Central memory CD8-positive, alpha-beta T cell (primary cell): ENCODE data around the gene MRPL28.
"Not testable (repeated sequence)": the region's sequence is repeated elsewhere in the genome, so short reads cannot be mapped to it uniquely, and the experiment has no call there.

Experiments used
- ATAC-seq: fragments of 150-1000 bp; cut with Tn5 transposase; replicated peaks from 2 replicates; pipeline ENCODE4 v1.10.0; 2022; ENCODE audit warnings: mild to moderate bottlenecking, moderate FRiP score, moderate number of reproducible peaks; ENCODE audit not compliant: poor library complexity, severe bottlenecking; ENCODE audit errors: extremely low read depth
- DNase-seq, 2 donors: peaks; one replicate each; pipeline ENCODE4 v3.0.0; 2021; ENCODE audit warnings: low spot score in 2 of 2
- H3K27ac Mint-ChIP-seq: one replicate; pipeline ENCODE4 v1.8.0; 2022; ENCODE audit warnings: low read depth, mild to moderate bottlenecking, moderate library complexity, mixed read lengths
- H3K27me3 Mint-ChIP-seq: one replicate; pipeline ENCODE4 v1.8.0; 2022; ENCODE audit warnings: mixed read lengths
- H3K36me3 Mint-ChIP-seq: one replicate; pipeline ENCODE4 v1.8.0; 2022; ENCODE audit warnings: mild to moderate bottlenecking, moderate library complexity, mixed read lengths; ENCODE audit not compliant: insufficient read depth
- H3K4me1 Mint-ChIP-seq: one replicate; pipeline ENCODE4 v1.8.0; 2022; ENCODE audit warnings: mixed read lengths
- H3K4me3 Mint-ChIP-seq: one replicate; pipeline ENCODE4 v1.8.0; 2022; ENCODE audit warnings: mild to moderate bottlenecking, moderate library complexity, mixed read lengths
- H3K9me3 Mint-ChIP-seq: one replicate; pipeline ENCODE4 v1.8.0; 2022; ENCODE audit warnings: mixed read lengths

MRPL28 gene

GRCh38 chr16:334164-334832 lies 36.0 kb downstream of the MRPL28 start:
- H3K27ac Mint-ChIP-seq, DNase-seq, H3K4me3 Mint-ChIP-seq, H3K36me3 Mint-ChIP-seq, ATAC-seq, H3K9me3 Mint-ChIP-seq, H3K27me3 Mint-ChIP-seq: not testable (repeated sequence)
- peaks cover 51% of the 10 kb centered on the region for H3K4me1 Mint-ChIP-seq

GRCh38 chr16:333406-334094 lies 36.8 kb downstream of the MRPL28 start:
- H3K27ac Mint-ChIP-seq, result no peak overlapping the region
- peaks cover 46% of the 10 kb centered on the region for H3K4me1 Mint-ChIP-seq
- peaks cover 9% of the 10 kb centered on the region for H3K36me3 Mint-ChIP-seq
- no peak overlapping the region for H3K4me3 Mint-ChIP-seq
- no peaks in the 10 kb centered on the region for H3K27me3 Mint-ChIP-seq
- H3K9me3 Mint-ChIP-seq, result no peaks in the 10 kb centered on the region
- DNase-seq, result no peak
- no peak for ATAC-seq

- peaks cover 51% of the 10 kb centered on the region for H3K4me1 Mint-ChIP-seq
- H3K27ac Mint-ChIP-seq, result peak overlapping the region; percentile 32
- H3K9me3 Mint-ChIP-seq, H3K27me3 Mint-ChIP-seq, H3K4me3 Mint-ChIP-seq, ATAC-seq, DNase-seq: not testable (repeated sequence)
- peaks cover 17% of the 10 kb centered on the region for H3K36me3 Mint-ChIP-seq
Observed at GRCh38 chr16:331181-331814, 39.0 kb downstream of the MRPL28 start.

- H3K36me3 Mint-ChIP-seq, result peaks cover 18% of the 10 kb centered on the region
- ATAC-seq (no peak), DNase-seq (no peak)
- no peaks in the 10 kb centered on the region for H3K9me3 Mint-ChIP-seq
- H3K27ac Mint-ChIP-seq, result peak overlapping the region; percentile 75
- no peak overlapping the region for H3K4me3 Mint-ChIP-seq
- H3K4me1 Mint-ChIP-seq, result peaks cover 47% of the 10 kb centered on the region
- no peaks in the 10 kb centered on the region for H3K27me3 Mint-ChIP-seq
Observed at GRCh38 chr16:330741-331140, 39.6 kb downstream of the MRPL28 start.

- peak overlapping the region; percentile 84 for H3K27ac Mint-ChIP-seq
- peaks cover 21% of the 10 kb centered on the region for H3K36me3 Mint-ChIP-seq
- H3K9me3 Mint-ChIP-seq, result no peaks in the 10 kb centered on the region
- ATAC-seq (no peak), DNase-seq (no peak)
- H3K27me3 Mint-ChIP-seq, result no peaks in the 10 kb centered on the region
- H3K4me3 Mint-ChIP-seq, result peak overlapping the region; percentile 62
- peaks cover 52% of the 10 kb centered on the region for H3K4me1 Mint-ChIP-seq
Observed at GRCh38 chr16:325375-326145, 44.8 kb downstream of the MRPL28 start.

- Mint-ChIP-seq H3K27me3 (no peaks in the 10 kb centered on the region), H3K36me3 (peaks cover 19% of the 10 kb centered on the region), H3K27ac (peak overlapping the region; percentile 84), H3K4me3 (peak overlapping the region; percentile 62), H3K9me3 (no peaks in the 10 kb centered on the region), H3K4me1 (peaks cover 51% of the 10 kb centered on the region)
- DNase-seq (peak; percentile 73 to 82), ATAC-seq (peak; percentile 62)
Observed at GRCh38 chr16:324451-325334, 45.6 kb downstream of the MRPL28 start.

GRCh38 chr16:324201-324450 lies 46.2 kb downstream of the MRPL28 start:
- H3K9me3 Mint-ChIP-seq, result no peaks in the 10 kb centered on the region
- no peaks in the 10 kb centered on the region for H3K27me3 Mint-ChIP-seq
- DNase-seq (no peak), ATAC-seq (no peak)
- peaks cover 56% of the 10 kb centered on the region for H3K4me1 Mint-ChIP-seq
- peak overlapping the region; percentile 62 for H3K4me3 Mint-ChIP-seq
- H3K27ac Mint-ChIP-seq, result peak overlapping the region; percentile 84
- H3K36me3 Mint-ChIP-seq, result peaks cover 24% of the 10 kb centered on the region

GRCh38 chr16:322476-323143 lies 47.7 kb downstream of the MRPL28 start:
- H3K4me3 Mint-ChIP-seq, result peak overlapping the region; percentile 62
- H3K9me3 Mint-ChIP-seq, result no peaks in the 10 kb centered on the region
- no peak for DNase-seq
- H3K36me3 Mint-ChIP-seq, result peaks cover 24% of the 10 kb centered on the region
- peak overlapping the region; percentile 84 for H3K27ac Mint-ChIP-seq
- H3K27me3 Mint-ChIP-seq, result no peaks in the 10 kb centered on the region
- ATAC-seq, result no peak
- H3K4me1 Mint-ChIP-seq, result peaks cover 66% of the 10 kb centered on the region

GRCh38 chr16:321532-321931 lies 48.8 kb downstream of the MRPL28 start:
- H3K4me3 Mint-ChIP-seq, result no peak overlapping the region
- peak overlapping the region; percentile 84 for H3K27ac Mint-ChIP-seq
- DNase-seq (no peak), ATAC-seq (no peak)
- peaks cover 18% of the 10 kb centered on the region for H3K36me3 Mint-ChIP-seq
- peaks cover 62% of the 10 kb centered on the region for H3K4me1 Mint-ChIP-seq
- H3K9me3 Mint-ChIP-seq, result no peaks in the 10 kb centered on the region
- no peaks in the 10 kb centered on the region for H3K27me3 Mint-ChIP-seq

GRCh38 chr16:320206-320605 lies 50.1 kb downstream of the MRPL28 start:
- H3K27me3 Mint-ChIP-seq, result no peaks in the 10 kb centered on the region
- ATAC-seq (no peak), DNase-seq (no peak)
- no peak overlapping the region for H3K27ac Mint-ChIP-seq
- peaks cover 13% of the 10 kb centered on the region for H3K36me3 Mint-ChIP-seq
- H3K9me3 Mint-ChIP-seq, result no peaks in the 10 kb centered on the region
- no peak overlapping the region for H3K4me3 Mint-ChIP-seq
- peaks cover 63% of the 10 kb centered on the region for H3K4me1 Mint-ChIP-seq

GRCh38 chr16:318628-319027 lies 51.7 kb downstream of the MRPL28 start:
- Mint-ChIP-seq H3K9me3 (no peaks in the 10 kb centered on the region), H3K27ac (peak overlapping the region; percentile 67), H3K4me1 (peaks cover 55% of the 10 kb centered on the region), H3K36me3 (peaks cover 15% of the 10 kb centered on the region), H3K27me3 (no peaks in the 10 kb centered on the region), H3K4me3 (no peak overlapping the region)
- DNase-seq, result no peak
- no peak for ATAC-seq
